ENCODE measurements around the gene SPOPL. TPM values are rescaled to one million over a fixed set of nuclear protein-coding genes. Genes with fewer than 3 reads are reported as not detected.

The SPOPL gene
- total RNA-seq, 1 experiment from 2014 or later, result 20.3 TPM

DNA sequence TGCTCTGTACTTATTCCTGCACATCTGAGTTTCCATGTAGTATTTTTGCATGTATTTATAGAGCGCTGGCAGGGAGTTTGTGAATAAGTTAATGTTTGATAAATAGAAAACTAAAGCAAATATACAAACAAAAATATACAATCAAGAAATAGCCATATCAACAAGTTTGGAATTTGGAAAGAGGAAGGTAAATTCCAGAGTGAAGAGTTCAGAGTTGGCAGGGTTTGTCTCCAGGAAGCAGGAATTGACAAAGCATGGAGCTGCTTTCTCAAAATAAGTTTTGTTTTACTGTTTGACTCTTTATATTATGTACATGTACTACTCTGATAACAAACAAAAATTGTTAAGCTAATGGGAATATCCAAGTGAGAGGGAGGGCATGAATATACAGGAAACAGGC, 80.3 kb downstream of the SPOPL start:
- DNase-seq (ENCODE audit: low spot score), result no peak
- ChIA-PET POLR2A (ENCODE audit: low non-redundant PET) (no interaction called here), CTCF (no interaction called here)
- H3K36me3 ChIP-seq (ENCODE audit: insufficient read depth, low read length, poor library complexity, severe bottlenecking), result no peaks in the 10 kb centered on the region
- no TSS peak for BruUV-seq (replicated peaks)
- H3K4me3 ChIP-seq (ENCODE audit: low read depth, low read length, poor library complexity, severe bottlenecking), result no peak overlapping the region
- H3K27ac ChIP-seq (ENCODE audit: low read depth, low read length, poor library complexity, severe bottlenecking), result no peak overlapping the region
- peaks cover 4% of the 10 kb centered on the region for H3K9me3 ChIP-seq (ENCODE audit: low read depth, low read length, poor library complexity, severe bottlenecking)
- TF ChIP-seq, protein P1, sequence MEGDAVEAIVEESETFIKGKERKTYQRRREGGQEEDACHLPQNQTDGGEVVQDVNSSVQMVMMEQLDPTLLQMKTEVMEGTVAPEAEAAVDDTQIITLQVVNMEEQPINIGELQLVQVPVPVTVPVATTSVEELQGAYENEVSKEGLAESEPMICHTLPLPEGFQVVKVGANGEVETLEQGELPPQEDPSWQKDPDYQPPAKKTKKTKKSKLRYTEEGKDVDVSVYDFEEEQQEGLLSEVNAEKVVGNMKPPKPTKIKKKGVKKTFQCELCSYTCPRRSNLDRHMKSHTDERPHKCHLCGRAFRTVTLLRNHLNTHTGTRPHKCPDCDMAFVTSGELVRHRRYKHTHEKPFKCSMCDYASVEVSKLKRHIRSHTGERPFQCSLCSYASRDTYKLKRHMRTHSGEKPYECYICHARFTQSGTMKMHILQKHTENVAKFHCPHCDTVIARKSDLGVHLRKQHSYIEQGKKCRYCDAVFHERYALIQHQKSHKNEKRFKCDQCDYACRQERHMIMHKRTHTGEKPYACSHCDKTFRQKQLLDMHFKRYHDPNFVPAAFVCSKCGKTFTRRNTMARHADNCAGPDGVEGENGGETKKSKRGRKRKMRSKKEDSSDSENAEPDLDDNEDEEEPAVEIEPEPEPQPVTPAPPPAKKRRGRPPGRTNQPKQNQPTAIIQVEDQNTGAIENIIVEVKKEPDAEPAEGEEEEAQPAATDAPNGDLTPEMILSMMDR (conservative IDR thresholded peaks at IDR 0.05; ENCODE audit: low read depth, low read length), result no peak
- TF ChIP-seq EZH2 (IDR thresholded peaks at IDR 0.05; ENCODE audit: borderline replicate concordance, low read depth, low read length, poor library complexity, severe bottlenecking), result no peak
- no peaks in the 10 kb centered on the region for H3K27me3 ChIP-seq (replicated peaks; ENCODE audit: insufficient read depth, low read depth, low read length, poor library complexity)
- intact Hi-C loops (cut with micrococcal nuclease; ENCODE audit: unreplicated experiment), result no loop called here
- H3K4me1 ChIP-seq (ENCODE audit: insufficient read depth, low read length, poor library complexity, severe bottlenecking), result no peaks in the 10 kb centered on the region

DNA sequence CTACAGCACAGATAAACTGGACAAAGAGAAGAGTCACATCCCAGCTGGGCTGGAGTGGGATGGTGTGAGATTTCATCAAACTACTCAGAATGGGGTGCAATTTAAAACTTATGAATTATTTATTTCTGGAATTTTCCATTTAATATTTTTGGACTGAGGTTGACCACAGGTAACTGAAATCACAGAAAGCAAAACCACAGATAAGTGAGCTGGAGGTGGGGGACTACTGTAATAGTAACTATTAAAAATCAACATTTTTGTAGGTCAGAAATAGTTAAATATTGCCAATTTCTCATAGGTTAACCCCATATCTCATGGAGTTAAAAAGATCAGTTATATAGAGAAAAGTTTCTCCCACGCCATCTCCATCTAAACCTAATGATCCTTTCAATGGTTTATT, 88.1 kb downstream of the SPOPL start:
- intact Hi-C loops (cut with micrococcal nuclease; ENCODE audit: unreplicated experiment), result no loop called here
- ChIA-PET CTCF (no interaction called here), POLR2A (ENCODE audit: low non-redundant PET) (no interaction called here)
- no TSS peak for BruUV-seq (replicated peaks)
- Histone ChIP-seq H3K4me1 (ENCODE audit: insufficient read depth, low read length, poor library complexity, severe bottlenecking) (no peaks in the 10 kb centered on the region), H3K27me3 (replicated peaks; ENCODE audit: insufficient read depth, low read depth, low read length, poor library complexity) (no peaks in the 10 kb centered on the region), H3K9me3 (ENCODE audit: low read depth, low read length, poor library complexity, severe bottlenecking) (no peaks in the 10 kb centered on the region), H3K27ac (ENCODE audit: low read depth, low read length, poor library complexity, severe bottlenecking) (no peak overlapping the region), H3K4me3 (ENCODE audit: low read depth, low read length, poor library complexity, severe bottlenecking) (no peak overlapping the region), H3K36me3 (ENCODE audit: insufficient read depth, low read length, poor library complexity, severe bottlenecking) (no peaks in the 10 kb centered on the region)
- no peak for DNase-seq (ENCODE audit: low spot score)
- TF ChIP-seq, protein P1 (conservative IDR thresholded peaks at IDR 0.05; ENCODE audit: low read depth, low read length), result no peak
- no peak for TF ChIP-seq EZH2 (IDR thresholded peaks at IDR 0.05; ENCODE audit: borderline replicate concordance, low read depth, low read length, poor library complexity, severe bottlenecking)

DNA sequence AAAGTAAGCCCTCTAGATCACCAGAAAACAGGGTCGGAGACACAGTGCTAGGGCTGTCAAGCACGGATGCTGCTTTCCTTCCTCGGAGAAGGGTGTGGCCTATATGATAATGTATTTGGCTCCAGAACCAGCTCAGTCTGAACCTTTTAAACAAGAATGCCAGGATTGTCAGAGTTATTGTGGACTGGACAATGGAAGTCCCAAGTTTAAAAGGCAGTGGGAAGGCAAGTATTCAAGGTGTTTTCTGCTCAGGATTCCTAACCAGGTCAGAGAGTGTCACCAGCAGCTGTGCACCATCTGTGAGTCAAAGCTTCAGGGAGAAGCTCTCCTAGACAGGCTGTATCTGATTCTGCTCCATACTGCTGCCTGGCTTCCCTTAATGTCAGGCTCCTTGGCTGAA, 94.8 kb downstream of the SPOPL start:
- Histone ChIP-seq H3K27ac (ENCODE audit: low read depth, low read length, poor library complexity, severe bottlenecking) (no peak overlapping the region), H3K27me3 (replicated peaks; ENCODE audit: insufficient read depth, low read depth, low read length, poor library complexity) (no peaks in the 10 kb centered on the region), H3K36me3 (ENCODE audit: insufficient read depth, low read length, poor library complexity, severe bottlenecking) (no peaks in the 10 kb centered on the region), H3K4me1 (ENCODE audit: insufficient read depth, low read length, poor library complexity, severe bottlenecking) (no peaks in the 10 kb centered on the region), H3K4me3 (ENCODE audit: low read depth, low read length, poor library complexity, severe bottlenecking) (no peak overlapping the region), H3K9me3 (ENCODE audit: low read depth, low read length, poor library complexity, severe bottlenecking) (no peaks in the 10 kb centered on the region)
- intact Hi-C loops (cut with micrococcal nuclease; ENCODE audit: unreplicated experiment), result no loop called here
- no peak for TF ChIP-seq EZH2 (IDR thresholded peaks at IDR 0.05; ENCODE audit: borderline replicate concordance, low read depth, low read length, poor library complexity, severe bottlenecking)
- TF ChIP-seq, protein P1 (conservative IDR thresholded peaks at IDR 0.05; ENCODE audit: low read depth, low read length), result no peak
- no TSS peak for BruUV-seq (replicated peaks)
- CTCF ChIA-PET, result no interaction called here
- POLR2A ChIA-PET (ENCODE audit: low non-redundant PET), result no interaction called here
- no peak for DNase-seq (ENCODE audit: low spot score)
